GM18511 (cell line): ENCODE results near the gene ELMOD3.
A peak's percentile ranks its signal among the peaks of the same experiment; 100 is the strongest.
"Not testable (repeated sequence)": the region's sequence is repeated elsewhere in the genome, so short reads cannot be mapped to it uniquely, and the experiment has no call there.

Experiments
- ATAC-seq: cut with Tn5 transposase; IDR thresholded peaks from one replicate; pipeline ENCODE4 v1.9.1; 2021; ENCODE audit warnings: mild to moderate bottlenecking, moderate library complexity; ENCODE audit not compliant: unreplicated experiment

Gene ELMOD3

DNA sequence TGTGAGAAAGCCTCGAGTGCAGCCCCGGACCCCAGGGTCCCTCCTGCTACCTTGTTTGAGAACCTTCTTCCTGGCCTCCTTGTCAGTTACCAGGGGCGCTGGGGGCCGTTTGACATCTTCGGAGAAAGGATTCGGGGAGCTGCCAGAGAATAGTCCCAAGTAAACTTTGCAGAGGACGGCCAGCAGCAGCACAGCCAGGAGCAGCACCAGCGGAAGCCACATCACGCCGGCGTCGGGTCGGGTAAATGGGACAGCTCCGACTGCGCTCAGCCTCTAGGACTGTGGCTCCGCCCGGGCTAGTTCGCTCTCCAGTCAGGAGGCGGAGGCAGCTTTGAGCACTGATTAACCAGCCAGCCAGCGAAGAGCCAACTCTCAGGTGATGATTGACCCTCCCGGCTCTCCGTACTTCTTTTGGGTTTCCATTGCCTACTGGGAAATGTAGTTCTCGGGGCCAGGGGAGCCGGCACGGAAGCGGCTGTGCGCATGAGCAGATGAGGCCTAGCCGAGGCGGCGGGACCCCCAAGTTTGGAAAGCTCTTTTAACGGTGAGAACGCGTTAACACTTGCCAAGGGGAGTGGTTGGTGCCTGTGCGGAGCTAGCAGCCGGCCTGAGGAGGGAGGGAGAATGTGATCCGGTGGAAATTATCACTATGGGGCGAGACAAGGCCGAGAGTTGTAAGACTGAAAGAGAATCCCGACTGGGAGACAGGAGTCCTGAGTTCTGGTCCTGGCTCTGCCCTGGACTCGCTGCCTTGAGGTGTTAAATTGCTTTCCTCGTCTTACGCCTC, at the start of gene ELMOD3, which contains the start of gene RETSAT:
TSS of gene ELMOD3 (plus strand) at position 484 of the 787 bp plus-strand sequence. CDS start 2,430 bp downstream, outside the sequence.
TSS of gene RETSAT (minus strand) at position 243 of the 787 bp plus-strand sequence. CDS start at position 222, 21 bp downstream.
- peak; percentile 98 for ATAC-seq

DNA sequence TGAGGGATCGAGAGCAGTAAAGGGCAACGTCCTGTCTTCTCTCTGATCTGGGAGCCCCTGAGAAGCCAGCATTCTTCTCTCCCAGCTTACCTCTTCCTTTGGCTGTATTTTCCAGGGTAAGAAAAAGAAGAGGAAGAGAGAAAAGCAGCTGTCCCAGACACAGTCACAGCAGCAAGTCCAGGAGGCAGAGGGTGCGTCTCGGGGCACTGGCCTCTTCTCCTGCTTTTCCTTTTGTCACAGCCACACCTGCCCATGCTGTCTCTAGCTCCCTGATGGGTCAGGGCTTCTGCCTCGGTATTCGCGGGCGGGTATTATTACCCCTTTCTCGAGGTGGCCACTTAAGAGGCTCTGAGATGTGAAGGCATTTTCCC, 47.1 kb upstream of the ELMOD3 start:
- no peak for ATAC-seq

- ATAC-seq: no peak
Measured at GRCh38 chr2:85308201-85308600, 46.4 kb upstream of the ELMOD3 start.

DNA sequence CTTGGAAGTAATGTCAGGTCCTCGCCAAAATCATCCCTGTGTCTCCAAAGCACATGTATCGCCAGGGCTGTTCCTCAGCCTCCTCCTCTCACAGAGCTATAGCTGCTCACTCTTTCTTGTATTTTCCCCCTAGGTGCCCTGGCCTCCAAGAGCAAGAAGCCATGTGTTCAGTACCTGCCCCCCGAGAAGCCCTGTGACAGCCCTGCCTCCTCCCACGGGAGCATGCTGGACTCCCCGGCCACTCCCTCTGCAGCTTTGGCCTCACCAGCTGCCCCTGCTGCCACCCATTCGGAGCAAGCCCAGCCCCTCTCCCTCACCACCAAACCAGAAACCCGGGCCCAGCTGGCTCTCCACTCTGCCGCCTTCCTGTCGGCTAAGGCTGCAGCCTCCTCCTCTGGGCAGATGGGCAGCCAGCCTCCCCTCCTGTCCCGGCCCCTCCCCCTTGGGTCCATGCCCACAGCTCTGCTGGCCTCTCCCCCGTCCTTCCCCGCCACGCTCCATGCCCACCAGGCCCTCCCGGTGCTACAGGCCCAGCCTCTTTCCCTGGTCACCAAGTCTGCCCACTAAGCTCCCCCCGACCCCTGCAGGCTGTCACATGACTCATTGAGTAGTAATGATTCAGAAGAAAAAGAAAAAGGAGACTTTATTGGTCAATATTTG, 45.5 kb upstream of the ELMOD3 start:
- ATAC-seq: no peak

DNA sequence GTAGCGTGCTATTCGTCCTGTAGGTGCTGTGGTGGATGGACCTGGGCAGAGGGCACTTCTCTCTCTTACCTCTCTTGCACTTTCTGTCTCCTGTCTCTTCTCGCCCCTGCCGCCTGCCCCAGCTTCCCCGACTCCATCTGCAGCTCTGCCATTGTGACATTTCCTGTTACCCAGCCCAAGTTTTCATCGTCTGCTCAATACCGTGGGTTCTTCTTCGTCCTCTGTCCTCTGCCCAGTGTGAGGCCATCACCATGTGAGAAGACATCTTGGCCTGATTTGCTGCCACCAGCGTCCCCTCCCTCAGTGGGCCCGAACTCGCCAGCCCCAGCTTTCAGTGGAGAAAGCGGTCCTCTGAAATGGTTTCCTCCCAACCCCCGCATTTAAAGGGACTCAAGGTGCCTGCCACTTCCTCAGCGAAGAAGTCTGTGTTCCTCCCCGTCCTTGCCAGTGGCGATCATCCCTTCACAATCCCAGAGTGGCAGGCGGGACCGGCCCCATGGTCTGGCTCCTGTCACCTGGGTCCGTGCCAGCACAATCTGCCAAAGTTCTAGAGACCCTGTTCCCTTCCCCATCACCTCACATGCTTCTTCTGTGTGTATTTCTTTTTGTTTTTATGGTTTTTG, 44.8 kb upstream of the ELMOD3 start:
- ATAC-seq: no peak

- ATAC-seq: no peak
Measured at GRCh38 chr2:85310330-85310729, 44.2 kb upstream of the ELMOD3 start.

- no peak for ATAC-seq
Measured at GRCh38 chr2:85312404-85312803, 42.2 kb upstream of the ELMOD3 start.

DNA sequence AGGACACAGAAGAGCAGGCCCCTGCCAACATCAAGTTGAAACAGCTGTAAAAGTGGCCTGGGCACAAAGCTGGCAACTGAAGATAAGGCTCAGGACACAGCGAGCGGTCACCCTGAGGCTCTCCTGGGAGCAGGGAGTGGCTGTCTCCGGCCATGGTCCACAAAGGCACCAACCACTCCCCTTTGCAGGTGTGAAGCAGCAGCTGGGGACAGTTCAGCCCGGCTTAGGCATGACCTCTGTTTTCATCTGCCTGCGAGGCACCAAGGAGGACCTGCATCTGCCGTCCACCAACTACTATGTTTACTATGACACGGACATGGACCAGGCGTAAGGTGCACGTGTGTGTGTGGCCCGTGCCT, 39.7 kb upstream of the ELMOD3 start:
- ATAC-seq: no peak

DNA sequence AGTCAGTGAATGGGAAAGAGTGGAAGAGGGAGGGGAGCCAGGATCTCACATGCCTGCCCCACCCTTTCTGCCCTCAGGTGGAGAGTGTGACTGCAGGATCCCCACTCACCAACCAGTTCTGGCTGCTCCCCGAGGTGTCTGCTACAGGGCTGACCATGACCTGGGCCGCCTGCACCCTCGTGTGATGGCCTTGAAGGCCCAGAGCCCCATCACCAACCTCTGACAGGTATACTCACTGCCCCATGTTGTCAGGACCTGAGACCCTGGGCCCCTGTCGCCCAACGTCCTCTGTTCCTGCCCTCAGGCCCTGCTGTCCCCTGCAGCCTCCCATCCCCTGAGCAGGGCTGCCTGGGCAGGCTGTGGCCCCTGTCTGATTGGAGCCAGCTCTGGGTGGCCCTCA, 38.6 kb upstream of the ELMOD3 start:
- ATAC-seq: not testable (repeated sequence)

GRCh38 chr2:85318222-85319074, 36.1 kb upstream of the ELMOD3 start:
- no peak for ATAC-seq

DNA sequence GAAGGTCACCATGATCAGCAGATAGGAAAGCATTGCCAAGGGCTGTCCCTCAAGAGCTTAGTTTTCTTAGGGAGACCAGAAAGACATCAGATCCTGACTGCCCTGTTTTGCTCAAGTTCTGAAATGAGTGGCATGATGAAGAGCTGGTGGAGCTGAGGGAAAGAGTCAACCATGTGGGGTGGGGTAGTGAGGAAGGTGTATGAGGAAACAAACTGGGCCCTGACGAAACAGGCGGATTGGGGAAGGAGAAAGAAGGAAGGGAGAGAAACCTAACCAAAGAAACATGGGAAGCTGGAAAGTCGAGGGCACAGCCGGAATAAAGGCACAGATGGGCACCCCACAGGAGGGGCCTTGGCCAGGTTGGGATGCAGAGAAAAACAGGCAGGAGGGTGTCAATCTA, 34.8 kb upstream of the ELMOD3 start:
- ATAC-seq: no peak

DNA sequence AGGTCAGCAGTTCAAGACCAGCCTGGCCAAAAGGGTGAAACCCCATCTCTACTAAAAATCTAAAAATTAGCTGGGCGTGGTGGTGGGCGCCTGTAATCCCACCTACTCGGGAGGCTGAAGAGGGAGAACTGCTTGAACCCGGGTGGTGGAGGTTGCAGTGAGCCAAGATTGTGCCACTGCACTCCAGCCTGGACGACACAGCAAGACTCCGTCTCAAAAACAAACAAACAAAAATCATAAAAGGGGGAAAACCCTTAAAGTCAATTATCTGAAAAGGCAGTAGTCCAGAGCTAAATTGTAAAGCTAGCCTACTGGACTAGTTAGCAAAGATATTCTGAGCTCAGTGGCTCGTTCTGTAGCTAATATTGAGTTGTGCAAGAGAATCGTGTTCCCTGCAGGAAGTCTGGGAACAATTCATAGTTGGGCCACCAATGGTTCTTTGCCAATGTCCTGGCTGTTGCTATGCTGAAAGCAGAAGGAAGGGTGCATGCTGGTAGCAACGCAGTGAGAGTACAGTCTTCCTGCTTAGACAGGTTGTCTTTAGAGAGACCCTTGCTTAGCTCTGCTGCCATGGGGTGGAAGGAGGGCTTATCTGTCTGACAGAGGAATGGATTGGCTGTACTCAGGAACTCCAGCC, 31.1 kb upstream of the ELMOD3 start:
- ATAC-seq: no peak

DNA sequence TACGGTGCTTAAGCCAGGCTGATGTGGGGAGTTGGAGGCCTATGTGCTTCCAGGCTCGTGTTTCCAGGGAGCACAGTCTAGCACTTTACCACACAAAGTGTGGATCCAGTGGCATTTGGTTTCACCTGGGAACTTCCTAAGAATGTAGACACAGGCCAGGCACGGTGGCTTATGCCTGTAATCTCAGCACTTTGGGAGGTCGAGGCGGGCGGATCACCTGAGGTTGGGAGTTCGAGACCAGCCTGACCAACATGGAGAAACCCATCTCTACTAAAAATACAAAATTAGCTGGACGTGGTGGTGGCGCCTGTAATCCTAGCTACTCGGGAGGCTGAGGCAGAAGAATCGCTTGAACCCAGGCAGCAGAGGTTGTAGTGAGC, 30.6 kb upstream of the ELMOD3 start:
- not testable (repeated sequence) for ATAC-seq

- no peak for ATAC-seq
Measured at GRCh38 chr2:85324639-85325465, 29.7 kb upstream of the ELMOD3 start.

DNA sequence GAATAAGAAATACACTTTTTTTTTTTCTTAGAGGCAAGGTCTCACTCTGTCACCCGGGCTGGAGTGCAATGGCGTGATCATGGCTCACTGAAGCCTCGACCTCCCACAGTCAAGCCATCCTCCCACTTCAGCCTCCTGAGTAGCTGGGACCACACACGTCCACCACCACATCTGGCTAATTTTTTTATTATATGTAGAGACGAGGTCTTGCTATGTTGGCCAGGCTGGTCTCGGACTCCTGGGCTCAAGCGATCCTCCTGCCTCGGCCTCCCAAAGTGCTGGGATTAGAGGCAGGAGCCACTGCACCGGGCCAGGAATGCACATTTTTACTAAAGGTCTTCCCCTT, 29.1 kb upstream of the ELMOD3 start:
- no peak for ATAC-seq

DNA sequence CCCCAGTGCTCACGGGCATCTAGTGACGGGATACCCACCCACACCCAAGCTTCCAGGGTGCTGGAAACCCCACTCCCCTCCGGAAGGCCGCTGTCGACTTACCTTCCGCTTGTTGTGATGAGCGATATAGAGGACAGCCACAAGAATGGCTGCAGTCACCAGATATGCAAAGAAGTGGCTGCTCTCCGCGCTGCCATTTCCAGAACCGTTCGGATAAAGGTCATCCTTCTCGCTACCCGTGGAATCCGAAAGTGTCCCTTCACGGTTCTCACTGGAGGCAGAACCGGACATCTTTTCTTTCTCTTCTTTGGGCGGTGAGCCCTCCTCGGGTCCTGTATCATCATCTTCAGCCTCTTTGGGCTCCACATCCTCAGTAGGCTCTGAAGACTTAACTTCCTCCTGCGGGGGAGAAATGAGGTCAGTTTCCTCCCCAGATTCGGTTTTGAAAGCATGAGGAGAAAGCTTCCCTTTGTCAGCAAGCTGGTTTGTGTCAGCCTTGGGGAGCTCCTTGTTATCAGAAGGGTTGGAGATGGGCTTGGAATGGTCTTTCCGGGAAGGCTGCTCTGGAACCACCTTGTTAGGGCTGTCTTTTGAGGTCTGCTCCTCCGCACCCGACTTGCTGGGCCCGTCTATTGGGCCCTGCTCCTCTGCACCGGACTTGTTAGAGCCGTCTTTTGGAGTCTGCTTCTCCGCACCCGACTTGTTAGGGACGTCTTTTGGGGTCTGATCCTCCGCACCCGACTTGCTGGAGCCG, 28.0 kb upstream of the ELMOD3 start:
- ATAC-seq: peak; percentile 38

DNA sequence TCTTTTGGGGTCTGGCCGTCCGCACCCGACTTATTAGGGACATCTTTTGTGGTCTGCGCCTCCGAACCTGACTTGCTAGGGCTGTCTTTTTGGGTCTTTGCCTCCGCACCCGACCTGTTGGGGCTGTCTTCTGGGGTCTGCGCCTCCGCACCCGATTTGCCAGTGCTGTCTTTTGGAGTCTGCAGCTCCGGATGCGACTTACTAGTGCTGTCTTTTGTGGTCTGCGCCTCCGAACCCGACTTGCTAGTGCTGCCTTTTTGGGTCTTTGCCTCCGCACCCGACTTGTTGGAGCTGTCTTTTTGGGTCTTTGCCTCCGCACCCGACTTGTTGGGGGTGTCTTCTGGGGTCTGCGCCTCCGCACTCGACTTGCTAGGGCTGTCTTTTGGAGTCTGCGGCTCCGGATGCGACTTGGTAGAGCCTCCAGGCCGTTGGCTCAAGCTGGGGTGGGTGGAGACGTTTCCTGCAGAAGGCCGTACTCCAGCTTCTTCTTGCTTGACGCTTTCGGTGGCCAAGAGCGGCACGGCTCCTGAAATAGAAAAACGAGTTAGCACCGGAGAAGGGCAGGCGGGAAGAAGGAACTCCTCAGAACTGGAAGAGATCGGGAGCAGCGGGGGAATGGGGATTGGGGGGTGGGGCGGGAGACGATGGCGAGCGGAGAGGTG, 27.3 kb upstream of the ELMOD3 start:
- ATAC-seq: peak; percentile 39

DNA sequence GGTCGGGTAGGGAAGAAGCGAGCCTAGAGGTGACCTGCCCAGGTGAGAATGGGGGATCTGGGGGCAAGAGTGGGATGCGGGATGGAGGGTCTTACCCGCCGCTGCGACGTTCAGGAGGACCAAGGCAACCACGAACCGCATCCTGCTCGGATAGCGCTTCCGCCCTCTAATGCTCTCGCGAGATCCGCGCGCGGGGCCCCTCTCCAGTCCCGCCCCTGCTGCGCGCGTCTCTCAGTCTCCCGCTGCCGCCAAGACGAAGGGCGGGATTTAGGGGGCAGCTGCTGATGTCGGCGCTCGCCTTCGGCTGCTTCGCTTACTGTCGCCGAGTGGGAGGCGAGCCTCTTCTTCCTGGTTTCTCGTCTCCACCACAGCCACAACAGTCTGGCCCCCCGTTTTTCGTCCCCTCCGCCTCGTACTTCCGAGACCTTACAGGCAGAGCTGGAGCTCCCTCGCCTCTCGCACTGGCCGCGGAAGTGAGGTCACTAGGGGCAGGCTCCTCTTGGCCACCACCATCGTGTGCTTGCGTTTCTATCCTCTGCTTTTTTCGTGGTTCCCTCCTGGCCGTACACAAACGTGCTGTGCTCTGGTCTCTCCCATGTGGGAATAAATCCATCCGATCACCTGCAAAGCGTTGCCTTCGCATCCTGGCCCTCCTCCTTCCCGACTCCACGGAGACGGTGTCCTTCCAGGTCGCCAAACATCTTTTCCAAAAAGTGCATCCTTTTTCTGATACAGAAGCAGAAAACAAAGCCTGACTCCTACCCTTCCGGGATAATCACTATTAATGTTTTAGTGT, 26.5 kb upstream of the ELMOD3 start, which contains the start of gene TGOLN2:
TSS of gene TGOLN2 (minus strand) at position 168 of the 796 bp plus-strand sequence. CDS start at position 141, 27 bp downstream.
- ATAC-seq: peak; percentile 90
